ENCODE measurements around the gene CDT1.
"Not testable (repeated sequence)": the region's sequence is repeated elsewhere in the genome, so short reads cannot be mapped to it uniquely, and the experiment has no call there.

The CDT1 gene

DNA sequence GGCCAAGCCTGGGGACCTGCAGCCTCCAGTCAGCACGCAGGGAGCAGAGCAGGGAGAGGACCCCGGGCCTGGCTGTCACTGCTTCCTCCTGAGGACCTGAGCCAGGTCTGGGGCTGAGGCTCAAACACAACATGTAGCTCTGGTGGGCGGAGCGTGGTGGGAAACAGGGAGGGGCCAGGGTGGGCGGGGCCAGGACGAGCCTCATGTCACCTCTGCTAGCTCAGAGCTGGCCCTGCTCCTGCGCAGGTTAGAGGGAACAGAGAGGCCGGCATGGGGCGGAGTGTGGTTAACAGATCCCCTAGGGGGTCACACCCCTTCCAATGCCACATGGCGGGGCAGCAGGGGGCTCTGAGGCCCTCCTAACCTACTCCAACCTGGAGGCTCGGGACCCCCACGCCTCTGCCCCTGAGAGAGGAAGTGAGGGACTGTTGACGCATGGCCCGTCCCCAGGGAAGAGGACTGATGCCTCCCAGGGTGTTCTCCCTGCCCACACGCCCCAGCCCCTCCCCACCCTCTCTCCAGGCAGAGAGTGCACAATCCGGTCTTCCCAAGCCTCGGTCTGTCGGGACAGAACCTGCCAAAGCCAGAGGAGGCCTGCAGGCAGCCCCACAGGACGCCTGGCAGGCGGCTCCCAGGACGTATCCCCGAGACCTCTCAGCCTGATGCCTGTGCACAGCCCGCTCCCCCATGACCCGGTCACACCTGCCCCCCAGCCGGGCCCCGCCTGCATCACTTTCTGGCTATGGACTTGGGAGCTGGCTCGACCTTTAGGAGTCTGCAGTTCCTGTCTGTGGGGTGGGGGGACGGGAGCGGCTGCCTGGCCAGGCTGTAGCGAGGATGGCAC lies 33.8 kb upstream of the CDT1 start:
- DNase-seq: peak; percentile 9

- peak; percentile 37 for DNase-seq
Measured at GRCh38 chr16:88770461-88771293, 32.9 kb upstream of the CDT1 start.

DNA sequence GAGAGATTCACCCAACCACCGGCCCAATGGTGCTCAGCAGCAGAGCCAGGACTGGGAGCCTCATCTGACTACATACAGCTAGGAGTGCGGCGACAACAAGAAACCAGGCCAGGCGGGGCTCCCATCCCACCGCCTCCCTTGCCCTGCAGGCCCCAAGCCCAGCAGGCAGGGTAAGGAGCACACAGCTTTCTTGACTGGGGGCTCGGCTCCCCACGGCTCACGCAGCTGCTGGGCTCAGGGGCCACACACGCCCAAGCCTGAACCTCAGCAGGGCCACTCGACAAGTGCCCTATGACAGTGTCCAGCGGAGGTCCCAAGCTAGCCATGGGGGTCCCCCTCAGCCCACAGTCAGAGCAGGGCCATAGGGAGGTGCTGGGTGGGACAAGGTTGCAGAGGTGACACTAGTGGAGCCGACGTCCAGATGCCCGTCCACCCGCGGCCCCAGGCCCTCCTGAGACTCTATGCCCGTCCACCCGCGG lies 32.3 kb upstream of the CDT1 start:
- no peak for DNase-seq

- DNase-seq: not testable (repeated sequence)
Measured at GRCh38 chr16:88771781-88772180, 31.8 kb upstream of the CDT1 start.

- no peak for DNase-seq
Measured at GRCh38 chr16:88772871-88773811, 30.4 kb upstream of the CDT1 start.

DNA sequence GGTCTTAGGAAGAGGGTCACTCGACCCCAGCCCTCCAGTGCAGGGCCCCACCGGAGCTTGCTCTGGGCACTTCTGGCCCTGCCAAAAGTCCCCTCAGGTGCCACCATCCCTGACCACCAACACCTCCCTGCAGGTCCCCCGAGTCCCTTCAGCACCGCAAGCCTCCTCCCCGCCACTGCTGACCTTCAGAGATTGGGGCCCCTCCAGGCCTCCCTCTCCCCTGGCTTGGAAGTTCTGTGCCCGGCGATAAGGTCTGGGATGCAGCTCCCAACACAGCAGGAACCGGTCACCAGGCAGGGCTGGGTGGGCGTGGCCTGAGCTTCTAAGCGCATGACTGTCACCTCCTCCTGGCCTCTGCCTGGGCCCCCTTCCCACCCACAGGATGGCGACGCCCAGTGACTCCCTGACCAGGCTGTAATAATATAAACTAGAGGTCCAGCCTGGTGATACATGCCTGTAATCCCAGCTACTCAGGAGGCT lies 29.7 kb upstream of the CDT1 start:
- no peak for DNase-seq

DNA sequence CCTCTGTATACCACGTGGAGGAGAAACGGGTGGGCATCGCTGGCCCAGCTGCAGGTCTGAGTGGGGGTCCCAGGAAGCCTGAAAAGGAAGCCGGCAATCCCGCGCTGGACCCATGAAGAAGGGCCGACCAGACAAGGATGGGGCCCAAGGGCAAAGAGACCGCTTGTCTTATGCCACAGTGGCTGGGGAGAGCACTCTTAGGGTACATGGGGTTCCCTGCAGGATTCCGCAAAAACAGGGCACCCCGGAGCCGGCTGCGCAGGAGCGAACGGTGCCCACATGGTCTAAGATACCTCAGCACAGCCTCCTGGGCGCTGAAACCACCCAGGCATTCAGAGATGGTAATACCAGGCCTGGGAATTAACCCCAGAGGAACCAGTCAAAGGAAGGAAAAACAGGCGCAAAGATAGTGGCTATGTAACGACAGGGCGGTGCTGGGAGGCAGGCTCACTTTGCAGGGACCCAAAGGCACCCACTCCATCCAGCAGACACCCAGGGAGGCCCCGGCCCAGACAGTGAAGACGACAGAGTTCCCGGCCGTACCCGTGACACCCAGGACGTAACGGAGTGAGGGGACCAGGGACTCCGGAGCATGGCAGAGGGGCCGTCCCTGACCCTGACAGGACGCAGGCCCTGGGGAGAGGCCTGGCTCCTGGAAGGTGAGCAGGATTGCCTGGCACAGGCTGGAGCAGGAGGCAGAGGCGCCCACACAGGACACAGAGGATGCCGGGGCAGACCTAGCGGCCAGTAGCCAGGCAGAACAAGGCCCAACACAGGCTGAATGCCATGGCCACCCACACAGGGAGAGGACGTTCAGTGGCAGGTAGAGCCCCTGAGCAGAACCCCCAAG lies 28.8 kb upstream of the CDT1 start:
- DNase-seq: no peak

DNA sequence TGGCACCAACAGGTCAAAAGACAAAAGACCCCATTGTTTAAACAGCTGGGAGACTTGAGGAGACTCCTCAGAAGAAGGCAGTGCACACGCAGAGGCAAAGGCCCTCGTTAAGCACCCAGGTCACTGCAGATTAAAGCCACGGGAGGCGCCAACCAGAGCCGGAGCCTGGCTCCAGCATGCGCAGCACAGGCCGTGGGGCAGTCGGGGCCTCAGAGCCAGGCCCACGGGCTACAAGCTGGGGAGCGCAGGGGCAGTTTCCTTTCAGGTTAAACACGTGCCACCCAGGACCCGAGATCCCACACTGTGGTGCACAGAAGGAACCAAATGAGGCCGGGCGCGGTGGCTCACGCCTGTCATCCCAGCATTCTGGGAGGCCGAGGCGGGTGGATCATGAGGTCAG lies 27.8 kb upstream of the CDT1 start:
- no peak for DNase-seq

GRCh38 chr16:88777471-88778270 lies 25.9 kb upstream of the CDT1 start:
- DNase-seq: no peak

GRCh38 chr16:88778271-88778525 lies 25.4 kb upstream of the CDT1 start:
- DNase-seq: no peak

GRCh38 chr16:88778541-88779065 lies 25.0 kb upstream of the CDT1 start:
- DNase-seq: no peak

- no peak for DNase-seq
Measured at GRCh38 chr16:88779406-88780141, 24.0 kb upstream of the CDT1 start.

DNA sequence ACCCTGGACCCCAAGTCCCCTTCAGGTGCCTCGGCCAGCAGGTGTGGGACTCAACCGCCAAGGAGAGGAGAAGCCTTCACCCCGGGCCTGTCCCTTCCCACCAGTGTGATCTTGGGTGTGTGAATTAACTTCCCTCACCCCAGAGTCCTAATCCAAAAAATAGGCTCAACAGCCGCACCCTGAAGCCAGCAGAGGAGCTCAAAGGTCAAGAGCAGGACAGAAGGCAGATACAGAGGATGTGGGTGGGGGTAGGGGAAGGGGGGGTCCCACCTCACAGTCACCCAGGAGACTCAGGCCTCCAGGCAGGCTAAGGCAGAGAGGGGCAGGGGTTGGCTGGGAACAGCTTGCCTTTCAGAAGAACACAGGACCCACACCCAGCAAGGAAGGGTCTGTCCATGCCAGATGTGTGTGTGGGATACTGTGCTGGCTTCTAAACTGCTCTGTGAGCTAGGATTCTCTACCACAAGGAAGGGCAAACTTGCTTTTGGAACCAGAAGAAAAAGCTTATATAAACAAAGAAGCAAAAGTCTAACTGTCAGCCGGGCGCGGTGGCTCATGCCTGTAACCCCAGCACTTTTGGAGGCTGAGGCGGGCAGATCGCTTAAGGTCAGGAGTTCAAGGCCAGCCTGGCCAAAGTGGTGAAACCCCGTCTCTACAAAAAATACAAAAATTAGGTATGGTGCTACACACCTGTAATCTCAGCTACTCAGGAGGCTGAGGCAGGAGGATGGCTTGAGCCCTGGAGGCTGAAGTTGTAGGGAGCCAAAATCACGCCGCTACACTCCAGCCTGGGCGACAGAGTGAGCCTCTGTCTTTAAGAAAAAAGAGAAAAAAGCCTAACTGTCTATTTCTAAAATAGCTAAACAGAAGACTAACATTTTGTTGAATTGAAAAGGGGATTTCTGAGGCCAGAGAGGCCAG lies 23.2 kb upstream of the CDT1 start:
- DNase-seq: no peak

- no peak for DNase-seq
Measured at GRCh38 chr16:88781140-88782077, 22.2 kb upstream of the CDT1 start.

DNA sequence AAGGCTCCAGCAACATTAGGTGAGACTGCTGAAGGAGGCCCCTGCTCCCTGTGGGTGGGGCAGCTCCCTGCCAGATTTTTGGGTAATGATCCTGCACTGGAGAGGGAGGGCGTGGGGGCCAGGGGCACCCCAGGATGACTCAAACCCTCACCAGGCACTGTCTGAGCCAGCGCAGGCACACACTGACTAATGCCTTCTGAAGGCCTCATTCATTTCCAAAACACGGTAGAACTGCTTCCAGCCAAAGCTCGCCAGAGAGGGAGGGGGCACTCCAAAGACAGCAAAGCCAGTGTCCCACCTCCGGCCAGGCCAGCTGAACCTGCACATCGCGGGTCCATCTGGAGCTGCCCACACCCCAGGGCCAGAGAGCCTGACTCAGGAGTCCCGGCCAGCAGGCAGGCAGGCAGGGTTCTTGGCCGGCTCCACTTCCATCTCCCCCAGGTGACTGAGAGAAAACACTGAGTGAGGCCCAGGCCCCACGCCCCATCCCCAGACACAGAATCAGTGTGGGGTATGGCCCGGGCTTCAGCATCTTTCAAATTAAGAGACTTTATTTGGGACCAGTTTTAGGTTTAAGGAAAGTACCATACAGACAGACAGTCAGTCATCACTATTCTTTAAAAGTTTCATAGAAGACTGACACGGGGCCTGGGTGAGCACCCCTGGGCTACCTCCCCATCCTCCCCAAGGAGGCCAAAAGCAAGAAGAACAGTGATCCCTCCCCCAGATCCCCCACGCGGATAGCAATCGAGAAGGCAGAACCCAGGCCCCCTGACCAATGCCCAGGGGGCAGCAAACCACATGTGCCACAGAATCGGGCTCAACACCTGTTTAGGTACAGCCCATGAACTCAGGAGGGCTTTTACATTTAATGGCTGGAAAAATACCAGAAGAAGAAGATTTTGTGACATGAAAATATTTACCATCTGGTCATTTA lies 20.9 kb upstream of the CDT1 start:
- no peak for DNase-seq

GRCh38 chr16:88783391-88784073 lies 20.1 kb upstream of the CDT1 start:
- no peak for DNase-seq

Measured in NCI-H526 treated with DMSO at 0.1 percent for 48 hours (cell line).